NAMALWA (cell line): ENCODE measurements around the gene IBSP.
A peak's percentile ranks its signal among the peaks of the same experiment; 100 is the strongest.

Source experiments
- DNase-seq: peaks from one replicate; pipeline ENCODE4 v3.0.0-alpha.2; 2015; ENCODE audit warnings: low spot score

IBSP gene

GRCh38 chr4:87838205-87838604, 38.9 kb downstream of the IBSP start:
- peak; percentile 9 for DNase-seq

- DNase-seq = peak; percentile 51
Observed at GRCh38 chr4:87838890-87839591, 39.7 kb downstream of the IBSP start.

GRCh38 chr4:87839592-87839946, 40.2 kb downstream of the IBSP start:
- DNase-seq = no peak

- no peak for DNase-seq
Observed at GRCh38 chr4:87840149-87840548, 40.8 kb downstream of the IBSP start.

DNA sequence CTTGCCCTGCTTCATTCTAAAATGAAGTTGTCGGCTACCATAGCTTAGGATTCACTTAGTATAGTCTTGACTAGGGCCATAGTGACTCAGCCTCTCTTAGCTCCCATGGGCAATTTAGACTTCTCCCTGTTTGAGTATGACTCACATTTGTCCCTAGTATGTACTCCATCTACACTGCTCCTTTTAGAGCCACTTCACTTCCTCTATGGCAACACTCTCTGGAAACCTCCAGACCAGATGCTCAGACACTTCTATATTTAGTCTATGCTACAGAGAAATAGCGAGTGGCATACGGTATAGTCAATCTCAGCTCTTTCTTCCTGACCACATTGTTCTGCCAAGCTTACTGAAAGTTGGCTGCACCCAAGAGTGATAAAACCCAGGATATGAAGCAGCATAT, 44.6 kb downstream of the IBSP start:
- no peak for DNase-seq

GRCh38 chr4:87844452-87844851, 45.1 kb downstream of the IBSP start:
- DNase-seq = no peak

- DNase-seq = no peak
Observed at GRCh38 chr4:87846226-87846625, 46.9 kb downstream of the IBSP start.

DNA sequence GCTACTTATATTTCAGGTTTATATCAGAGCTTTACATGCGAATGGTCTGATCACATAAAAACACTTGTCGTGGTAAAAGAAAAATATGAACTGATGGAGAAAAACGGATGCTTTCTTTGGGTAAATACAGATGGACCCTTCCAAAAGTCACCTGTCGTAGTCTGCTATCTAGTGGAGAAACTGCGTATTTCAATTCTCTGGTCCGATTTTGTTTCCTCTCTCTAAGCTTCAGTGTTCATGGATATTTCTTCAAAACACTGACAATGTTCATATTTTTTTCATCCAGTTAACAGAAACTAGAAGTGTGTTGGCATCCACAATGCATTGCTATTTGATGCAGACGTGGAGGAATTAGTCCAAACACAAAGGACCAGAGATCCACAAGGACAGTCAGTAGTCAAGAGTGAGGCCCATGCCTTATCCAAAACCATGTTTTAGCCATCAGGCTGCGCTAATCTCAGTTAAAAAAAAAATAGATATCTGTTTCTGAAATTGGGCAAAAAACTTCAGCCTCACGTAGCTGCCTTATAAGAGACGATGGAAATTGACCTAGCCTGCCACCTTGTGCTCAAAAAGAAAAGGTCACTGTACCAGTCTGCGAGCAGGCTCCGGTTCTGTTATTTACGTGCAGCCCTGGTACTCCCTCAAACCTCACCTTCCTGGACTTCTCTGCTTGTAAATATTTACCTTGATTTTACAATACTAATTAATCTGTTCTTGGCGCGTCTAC, 49.4 kb downstream of the IBSP start:
- DNase-seq = peak; percentile 62

GRCh38 chr4:87849612-87850011, 50.3 kb downstream of the IBSP start:
- DNase-seq = no peak

DNA sequence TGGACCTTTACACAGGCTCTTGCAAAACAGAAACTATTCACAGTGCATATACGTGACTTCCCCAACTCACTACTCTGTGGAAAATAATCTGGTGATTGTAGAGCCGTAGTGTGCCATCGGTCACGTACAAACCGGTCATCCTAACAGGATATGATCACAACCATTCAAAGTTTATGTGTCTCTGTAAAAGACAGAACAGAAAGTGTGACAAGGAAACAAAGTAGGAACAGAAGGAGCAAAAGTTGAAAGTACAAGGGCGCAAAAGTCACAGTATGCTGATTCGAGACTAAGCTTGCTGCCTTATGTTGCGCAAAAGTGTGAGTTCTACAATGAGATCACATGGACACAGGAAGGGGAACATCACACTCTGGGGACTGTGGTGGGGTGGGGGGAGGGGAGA, 52.0 kb downstream of the IBSP start:
- no peak for DNase-seq

- no peak for DNase-seq
Observed at GRCh38 chr4:87851953-87852352, 52.6 kb downstream of the IBSP start.

DNA sequence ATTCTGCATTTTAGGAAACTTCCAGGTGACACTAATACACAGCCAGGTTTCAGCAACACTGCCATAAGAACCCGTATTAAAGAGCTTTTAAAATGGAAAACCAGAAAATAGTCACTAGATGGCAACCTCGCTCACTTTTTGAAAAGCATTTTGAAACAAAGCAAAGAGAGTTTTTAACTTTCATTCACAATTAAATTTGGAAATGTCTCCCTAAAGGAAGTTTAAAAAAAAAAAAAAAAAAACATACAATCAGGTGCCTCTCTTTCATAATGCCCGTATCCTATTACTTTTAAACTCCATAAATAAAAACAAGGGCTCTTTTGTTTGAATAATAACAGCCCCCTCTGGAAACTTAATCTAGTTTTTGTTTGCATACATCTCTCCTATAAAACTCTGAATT, 53.8 kb downstream of the IBSP start:
- DNase-seq = peak; percentile 57

GRCh38 chr4:87853891-87854290, 54.5 kb downstream of the IBSP start:
- DNase-seq = no peak

DNA sequence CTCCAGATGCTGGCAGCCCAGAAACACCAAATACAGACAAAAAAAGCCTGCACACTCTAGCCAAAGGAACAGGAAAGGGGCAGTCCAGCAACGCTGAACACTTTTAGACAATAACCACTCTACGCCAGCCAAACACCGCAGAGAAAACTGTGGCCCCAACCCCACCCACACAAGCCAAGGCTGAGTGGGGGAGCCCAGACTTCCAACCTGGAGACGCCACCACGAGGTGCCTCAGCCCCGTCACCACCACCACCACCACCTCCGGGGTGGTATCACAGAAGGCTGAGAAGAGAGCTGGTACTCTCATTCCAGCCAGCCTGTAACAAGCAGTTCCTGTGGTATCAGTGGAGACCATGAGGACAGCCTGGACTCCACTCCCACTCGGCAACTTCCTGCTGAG, 56.2 kb downstream of the IBSP start:
- no peak for DNase-seq

- no peak for DNase-seq
Observed at GRCh38 chr4:87856816-87857215, 57.5 kb downstream of the IBSP start.

GRCh38 chr4:87857789-87858188, 58.4 kb downstream of the IBSP start:
- DNase-seq = no peak
